GM23338 (cell line): ENCODE measurements around the gene CLEC1A. TPM values are rescaled to one million over a fixed set of nuclear protein-coding genes. Genes with fewer than 3 reads are reported as not detected.

Experiments
- ATAC-seq: fragments of 200-7000 bp; cut with Tn5 transposase; 3 replicates; pipeline ENCODE4 v1.9.1; 2020
- DNase-seq: peaks from one replicate; pipeline ENCODE4 v3.0.0-alpha.2; 2015; ENCODE audit warnings: low spot score
- H2AFZ ChIP-seq: fragments of 200-600 bp; sonication (generic); 2 replicates; pipeline ENCODE4 v1.8.0; 2016; ENCODE audit warnings: antibody characterized with exemption, mild to moderate bottlenecking, moderate library complexity
- H3F3A ChIP-seq: fragments of 200-600 bp; sonication (generic); replicated peaks from 2 replicates; pipeline ENCODE4 v1.8.0; 2017; ENCODE audit warnings: antibody characterized with exemption, mixed run types, low read depth
- H3K27ac ChIP-seq: fragments of 200-600 bp; sonication (generic); 2 replicates; pipeline ENCODE4 v1.6.1; 2016; ENCODE audit warnings: low read depth
- H3K27me3 ChIP-seq: fragments of 200-600 bp; sonication (generic); 2 replicates; pipeline ENCODE4 v1.8.0; 2016; ENCODE audit warnings: mild to moderate bottlenecking, mixed run types, moderate library complexity; ENCODE audit not compliant: insufficient read depth
- H3K36me3 ChIP-seq: fragments of 200-600 bp; sonication (generic); 2 replicates; pipeline ENCODE4 v1.8.0; 2016; ENCODE audit warnings: mild to moderate bottlenecking; ENCODE audit not compliant: insufficient read depth
- H3K4me1 ChIP-seq: fragments of 200-600 bp; sonication (generic); 2 replicates; pipeline ENCODE4 v1.8.0; 2016; ENCODE audit warnings: mild to moderate bottlenecking, moderate library complexity; ENCODE audit not compliant: insufficient read depth
- H3K4me2 ChIP-seq: fragments of 200-600 bp; sonication (generic); 2 replicates; pipeline ENCODE4 v1.7.1; 2017; ENCODE audit warnings: mixed run types
- H3K4me3 ChIP-seq: fragments of 200-600 bp; sonication (generic); 2 replicates; pipeline ENCODE4 v1.6.1; 2016; ENCODE audit warnings: mixed run types
- H3K79me2 ChIP-seq: fragments of 200-600 bp; sonication (generic); replicated peaks from 2 replicates; pipeline ENCODE4 v1.8.0; 2017; ENCODE audit warnings: mild to moderate bottlenecking; ENCODE audit not compliant: insufficient read depth
- H3K9me2 ChIP-seq: fragments of 200-600 bp; sonication (generic); 2 replicates; pipeline ENCODE4 v1.8.0; 2017; ENCODE audit not compliant: insufficient read depth
- H4K20me1 ChIP-seq: fragments of 200-600 bp; sonication (generic); replicated peaks from 2 replicates; pipeline ENCODE4 v1.8.0; 2017; ENCODE audit warnings: mild to moderate bottlenecking; ENCODE audit not compliant: insufficient read depth
- H3K27ac Mint-ChIP-seq: 2 replicates; pipeline ENCODE4 v1.8.0; 2020; ENCODE audit warnings: inconsistent platforms, mild to moderate bottlenecking, moderate library complexity, mixed read lengths
- H3K27me3 Mint-ChIP-seq: 3 replicates; pipeline ENCODE4 v1.8.0; 2022; ENCODE audit warnings: low read depth, mild to moderate bottlenecking, moderate library complexity, mixed read lengths, inconsistent platforms; ENCODE audit not compliant: insufficient read depth, poor library complexity
- H3K36me3 Mint-ChIP-seq: 3 replicates; pipeline ENCODE4 v1.8.0; 2021; ENCODE audit warnings: low read depth, mild to moderate bottlenecking, inconsistent platforms, moderate library complexity, mixed read lengths
- H3K4me1 Mint-ChIP-seq: 3 replicates; pipeline ENCODE4 v1.8.0; 2020; ENCODE audit warnings: mild to moderate bottlenecking, inconsistent platforms, mixed read lengths
- H3K4me3 Mint-ChIP-seq: 3 replicates; pipeline ENCODE4 v1.8.0; 2021; ENCODE audit warnings: moderate library complexity, mild to moderate bottlenecking, inconsistent platforms, mixed read lengths
- H3K9me3 Mint-ChIP-seq: 3 replicates; pipeline ENCODE4 v1.8.0; 2020; ENCODE audit warnings: moderate library complexity, mild to moderate bottlenecking, inconsistent platforms, mixed read lengths
- CREB1 ChIP-seq: fragments of 250-450 bp; sonication (Bioruptor Pico); IDR thresholded peaks from 2 replicates; pipeline ENCODE4 v1.5.0; 2020; ENCODE audit warnings: low read depth, mild to moderate bottlenecking, moderate library complexity
- EZH2 ChIP-seq: fragments of 200-600 bp; sonication (generic); IDR thresholded peaks from one replicate; pipeline ENCODE4 v1.8.0; 2017; ENCODE audit warnings: antibody characterized with exemption, mild to moderate bottlenecking, low read depth; ENCODE audit not compliant: unreplicated experiment
- EZH2phosphoT487 ChIP-seq: fragments of 200-600 bp; sonication (generic); IDR thresholded peaks from one replicate; pipeline ENCODE4 v1.8.1; 2018; ENCODE audit warnings: antibody characterized with exemption; ENCODE audit not compliant: unreplicated experiment
- JUNB ChIP-seq: IDR thresholded peaks from one replicate; pipeline ENCODE4 v1.6.1; 2016; ENCODE audit warnings: antibody characterized with exemption; ENCODE audit not compliant: unreplicated experiment
- NANOG ChIP-seq: IDR thresholded peaks from 2 replicates; pipeline ENCODE4 v1.6.1; 2016; ENCODE audit warnings: antibody characterized with exemption, borderline replicate concordance
- POLR2AphosphoS5 ChIP-seq: IDR thresholded peaks from 2 replicates; pipeline ENCODE4 v1.6.1; 2016; ENCODE audit warnings: antibody characterized with exemption, low read depth
- STAT1 ChIP-seq: IDR thresholded peaks from one replicate; pipeline ENCODE4 v1.6.1; 2016; ENCODE audit warnings: antibody characterized with exemption; ENCODE audit not compliant: unreplicated experiment
- ZNF114 ChIP-seq: fragments of 250-450 bp; sonication (Bioruptor Pico); IDR thresholded peaks from 2 replicates; pipeline ENCODE4 v1.5.0; 2020; ENCODE audit warnings: mild to moderate bottlenecking, moderate library complexity
- ZNF331 ChIP-seq: fragments of 250-450 bp; sonication (Bioruptor Pico); IDR thresholded peaks from 2 replicates; pipeline ENCODE4 v1.5.0; 2020; ENCODE audit warnings: low read depth, mild to moderate bottlenecking, moderate library complexity
- polyA plus RNA-seq: library from polyadenylated mRNA; unstranded; fragments of >200 nt; fragmentation: Nextera tagmentation; extraction: Ambion mirVana; gene quantifications from 2 replicates; pipeline ENCODE4 v1.2.1, GENCODE V29; 2016
- total RNA-seq: library from RNA; depleted of rRNA; stranded (reverse); fragments of >200 nt; shearing (Covaris generic); gene quantifications from 2 replicates; pipeline ENCODE4 v1.2.3, GENCODE V29; 2014
- TF ChIP-seq, protein P1 (sequence below): fragments of 250-450 bp; sonication (Bioruptor Pico); IDR thresholded peaks from 2 replicates; pipeline ENCODE4 v1.5.0; 2020; ENCODE audit warnings: mild to moderate bottlenecking, moderate library complexity
- TF ChIP-seq, protein P2 (sequence below): IDR thresholded peaks from one replicate; pipeline ENCODE4 v1.6.1; 2018; ENCODE audit warnings: antibody characterized with exemption; ENCODE audit not compliant: unreplicated experiment
- TF ChIP-seq, protein P3 (sequence below), 2 experiments: fragments of 200-600 bp in 1 of 2; sonication (generic) in 1 of 2; conservative IDR thresholded peaks; 2 replicates each; pipeline versions ENCODE4 v1.5.1 to v1.6.1; 2016 to 2017; ENCODE audit warnings: antibody characterized with exemption in 2 of 2, low read depth in 2 of 2, mild to moderate bottlenecking in 2 of 2, moderate library complexity in 1 of 2
- TF ChIP-seq, protein P4 (sequence below): IDR thresholded peaks from 2 replicates; pipeline ENCODE4 v1.6.1; 2016; ENCODE audit warnings: antibody characterized with exemption

Gene CLEC1A
- total and polyA plus RNA-seq, 2 experiments from 2014 or later, result 1.1 TPM; not detected in 1

DNA sequence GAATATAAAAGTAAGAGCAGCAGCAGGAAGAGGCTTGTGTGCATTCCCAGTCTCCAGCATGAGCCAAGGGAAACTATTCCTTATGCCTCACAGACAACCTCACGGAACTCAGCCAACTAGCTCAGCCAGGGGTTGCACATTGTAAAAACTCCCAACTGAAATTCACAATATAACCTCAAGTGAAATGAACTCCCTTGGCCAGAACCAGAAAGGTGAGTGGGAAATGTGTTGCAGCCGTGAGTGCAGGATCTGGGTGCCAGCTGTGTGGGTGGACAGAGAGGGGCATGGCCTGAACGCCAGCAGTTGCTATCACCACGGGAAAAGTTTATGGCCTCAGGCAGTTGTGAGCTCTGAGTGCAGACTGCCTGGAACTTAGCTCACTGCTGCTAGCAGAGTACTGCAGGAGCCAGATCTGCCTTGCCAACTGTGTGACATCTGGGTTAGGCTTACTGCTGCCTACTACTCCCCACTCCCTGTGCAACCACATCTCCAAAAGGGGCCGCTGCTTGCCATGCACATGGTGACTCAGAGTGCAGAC, 2.3 kb upstream of the CLEC1A start (continued):
- TF ChIP-seq NANOG, result no peak

DNA sequence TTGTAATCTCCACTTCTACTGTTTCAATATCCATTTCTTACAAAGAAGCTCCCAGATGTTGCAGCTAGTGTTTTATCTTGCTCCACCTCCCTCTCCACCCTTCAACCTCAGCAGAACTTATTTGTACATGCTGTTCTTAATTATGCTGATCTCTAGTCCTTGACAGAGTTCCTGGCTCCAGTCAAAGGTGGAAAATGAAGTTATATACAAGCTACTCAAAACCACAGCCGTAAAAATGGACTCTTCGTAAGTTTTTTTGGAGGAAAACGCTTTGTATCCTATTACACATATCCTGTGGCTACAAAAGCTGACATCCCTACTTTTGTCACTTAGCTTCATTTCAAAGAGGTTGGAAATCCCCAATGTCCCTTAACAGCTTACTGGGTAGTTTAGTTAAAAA, 1.3 kb downstream of the CLEC1A start:
- H3K27me3 Mint-ChIP-seq, result no peaks in the 10 kb centered on the region
- 0 out of 2 replicates have a peak, but pooled peaks cover 4% of the 10 kb centered on the region for H3K4me1 ChIP-seq
- H3K27ac ChIP-seq, result no peak overlapping the region
- no peaks in the 10 kb centered on the region for H3K9me2 ChIP-seq
- H3K4me2 ChIP-seq, result no peak overlapping the region
- H2AFZ ChIP-seq, result no peak overlapping the region
- TF ChIP-seq POLR2AphosphoS5 (no peak), JUNB (no peak), CREB1 (CRISPR knock-in tag) (no peak), ZNF114 (CRISPR knock-in tag) (no peak), EZH2 (no peak), EZH2phosphoT487 (no peak), NANOG (no peak), ZNF331 (CRISPR knock-in tag) (no peak), STAT1 (no peak)
- TF ChIP-seq, protein P1, sequence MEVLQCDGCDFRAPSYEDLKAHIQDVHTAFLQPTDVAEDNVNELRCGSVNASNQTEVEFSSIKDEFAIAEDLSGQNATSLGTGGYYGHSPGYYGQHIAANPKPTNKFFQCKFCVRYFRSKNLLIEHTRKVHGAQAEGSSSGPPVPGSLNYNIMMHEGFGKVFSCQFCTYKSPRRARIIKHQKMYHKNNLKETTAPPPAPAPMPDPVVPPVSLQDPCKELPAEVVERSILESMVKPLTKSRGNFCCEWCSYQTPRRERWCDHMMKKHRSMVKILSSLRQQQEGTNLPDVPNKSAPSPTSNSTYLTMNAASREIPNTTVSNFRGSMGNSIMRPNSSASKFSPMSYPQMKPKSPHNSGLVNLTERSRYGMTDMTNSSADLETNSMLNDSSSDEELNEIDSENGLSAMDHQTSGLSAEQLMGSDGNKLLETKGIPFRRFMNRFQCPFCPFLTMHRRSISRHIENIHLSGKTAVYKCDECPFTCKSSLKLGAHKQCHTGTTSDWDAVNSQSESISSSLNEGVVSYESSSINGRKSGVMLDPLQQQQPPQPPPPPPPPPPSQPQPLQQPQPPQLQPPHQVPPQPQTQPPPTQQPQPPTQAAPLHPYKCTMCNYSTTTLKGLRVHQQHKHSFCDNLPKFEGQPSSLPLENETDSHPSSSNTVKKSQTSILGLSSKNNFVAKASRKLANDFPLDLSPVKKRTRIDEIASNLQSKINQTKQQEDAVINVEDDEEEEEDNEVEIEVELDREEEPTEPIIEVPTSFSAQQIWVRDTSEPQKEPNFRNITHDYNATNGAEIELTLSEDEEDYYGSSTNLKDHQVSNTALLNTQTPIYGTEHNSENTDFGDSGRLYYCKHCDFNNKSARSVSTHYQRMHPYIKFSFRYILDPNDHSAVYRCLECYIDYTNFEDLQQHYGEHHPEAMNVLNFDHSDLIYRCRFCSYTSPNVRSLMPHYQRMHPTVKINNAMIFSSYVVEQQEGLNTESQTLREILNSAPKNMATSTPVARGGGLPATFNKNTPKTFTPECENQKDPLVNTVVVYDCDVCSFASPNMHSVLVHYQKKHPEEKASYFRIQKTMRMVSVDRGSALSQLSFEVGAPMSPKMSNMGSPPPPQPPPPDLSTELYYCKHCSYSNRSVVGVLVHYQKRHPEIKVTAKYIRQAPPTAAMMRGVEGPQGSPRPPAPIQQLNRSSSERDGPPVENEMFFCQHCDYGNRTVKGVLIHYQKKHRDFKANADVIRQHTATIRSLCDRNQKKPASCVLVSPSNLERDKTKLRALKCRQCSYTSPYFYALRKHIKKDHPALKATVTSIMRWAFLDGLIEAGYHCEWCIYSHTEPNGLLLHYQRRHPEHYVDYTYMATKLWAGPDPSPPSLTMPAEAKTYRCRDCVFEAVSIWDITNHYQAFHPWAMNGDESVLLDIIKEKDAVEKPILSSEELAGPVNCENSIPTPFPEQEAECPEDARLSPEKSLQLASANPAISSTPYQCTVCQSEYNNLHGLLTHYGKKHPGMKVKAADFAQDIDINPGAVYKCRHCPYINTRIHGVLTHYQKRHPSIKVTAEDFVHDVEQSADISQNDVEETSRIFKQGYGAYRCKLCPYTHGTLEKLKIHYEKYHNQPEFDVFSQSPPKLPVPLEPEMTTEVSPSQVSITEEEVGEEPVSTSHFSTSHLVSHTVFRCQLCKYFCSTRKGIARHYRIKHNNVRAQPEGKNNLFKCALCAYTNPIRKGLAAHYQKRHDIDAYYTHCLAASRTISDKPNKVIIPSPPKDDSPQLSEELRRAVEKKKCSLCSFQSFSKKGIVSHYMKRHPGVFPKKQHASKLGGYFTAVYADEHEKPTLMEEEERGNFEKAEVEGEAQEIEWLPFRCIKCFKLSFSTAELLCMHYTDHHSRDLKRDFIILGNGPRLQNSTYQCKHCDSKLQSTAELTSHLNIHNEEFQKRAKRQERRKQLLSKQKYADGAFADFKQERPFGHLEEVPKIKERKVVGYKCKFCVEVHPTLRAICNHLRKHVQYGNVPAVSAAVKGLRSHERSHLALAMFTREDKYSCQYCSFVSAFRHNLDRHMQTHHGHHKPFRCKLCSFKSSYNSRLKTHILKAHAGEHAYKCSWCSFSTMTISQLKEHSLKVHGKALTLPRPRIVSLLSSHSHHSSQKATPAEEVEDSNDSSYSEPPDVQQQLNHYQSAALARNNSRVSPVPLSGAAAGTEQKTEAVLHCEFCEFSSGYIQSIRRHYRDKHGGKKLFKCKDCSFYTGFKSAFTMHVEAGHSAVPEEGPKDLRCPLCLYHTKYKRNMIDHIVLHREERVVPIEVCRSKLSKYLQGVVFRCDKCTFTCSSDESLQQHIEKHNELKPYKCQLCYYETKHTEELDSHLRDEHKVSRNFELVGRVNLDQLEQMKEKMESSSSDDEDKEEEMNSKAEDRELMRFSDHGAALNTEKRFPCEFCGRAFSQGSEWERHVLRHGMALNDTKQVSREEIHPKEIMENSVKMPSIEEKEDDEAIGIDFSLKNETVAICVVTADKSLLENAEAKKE (CRISPR knock-in tag), result no peak
- TF ChIP-seq, protein P2, sequence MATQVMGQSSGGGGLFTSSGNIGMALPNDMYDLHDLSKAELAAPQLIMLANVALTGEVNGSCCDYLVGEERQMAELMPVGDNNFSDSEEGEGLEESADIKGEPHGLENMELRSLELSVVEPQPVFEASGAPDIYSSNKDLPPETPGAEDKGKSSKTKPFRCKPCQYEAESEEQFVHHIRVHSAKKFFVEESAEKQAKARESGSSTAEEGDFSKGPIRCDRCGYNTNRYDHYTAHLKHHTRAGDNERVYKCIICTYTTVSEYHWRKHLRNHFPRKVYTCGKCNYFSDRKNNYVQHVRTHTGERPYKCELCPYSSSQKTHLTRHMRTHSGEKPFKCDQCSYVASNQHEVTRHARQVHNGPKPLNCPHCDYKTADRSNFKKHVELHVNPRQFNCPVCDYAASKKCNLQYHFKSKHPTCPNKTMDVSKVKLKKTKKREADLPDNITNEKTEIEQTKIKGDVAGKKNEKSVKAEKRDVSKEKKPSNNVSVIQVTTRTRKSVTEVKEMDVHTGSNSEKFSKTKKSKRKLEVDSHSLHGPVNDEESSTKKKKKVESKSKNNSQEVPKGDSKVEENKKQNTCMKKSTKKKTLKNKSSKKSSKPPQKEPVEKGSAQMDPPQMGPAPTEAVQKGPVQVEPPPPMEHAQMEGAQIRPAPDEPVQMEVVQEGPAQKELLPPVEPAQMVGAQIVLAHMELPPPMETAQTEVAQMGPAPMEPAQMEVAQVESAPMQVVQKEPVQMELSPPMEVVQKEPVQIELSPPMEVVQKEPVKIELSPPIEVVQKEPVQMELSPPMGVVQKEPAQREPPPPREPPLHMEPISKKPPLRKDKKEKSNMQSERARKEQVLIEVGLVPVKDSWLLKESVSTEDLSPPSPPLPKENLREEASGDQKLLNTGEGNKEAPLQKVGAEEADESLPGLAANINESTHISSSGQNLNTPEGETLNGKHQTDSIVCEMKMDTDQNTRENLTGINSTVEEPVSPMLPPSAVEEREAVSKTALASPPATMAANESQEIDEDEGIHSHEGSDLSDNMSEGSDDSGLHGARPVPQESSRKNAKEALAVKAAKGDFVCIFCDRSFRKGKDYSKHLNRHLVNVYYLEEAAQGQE, result no peak
- TF ChIP-seq, protein P3, sequence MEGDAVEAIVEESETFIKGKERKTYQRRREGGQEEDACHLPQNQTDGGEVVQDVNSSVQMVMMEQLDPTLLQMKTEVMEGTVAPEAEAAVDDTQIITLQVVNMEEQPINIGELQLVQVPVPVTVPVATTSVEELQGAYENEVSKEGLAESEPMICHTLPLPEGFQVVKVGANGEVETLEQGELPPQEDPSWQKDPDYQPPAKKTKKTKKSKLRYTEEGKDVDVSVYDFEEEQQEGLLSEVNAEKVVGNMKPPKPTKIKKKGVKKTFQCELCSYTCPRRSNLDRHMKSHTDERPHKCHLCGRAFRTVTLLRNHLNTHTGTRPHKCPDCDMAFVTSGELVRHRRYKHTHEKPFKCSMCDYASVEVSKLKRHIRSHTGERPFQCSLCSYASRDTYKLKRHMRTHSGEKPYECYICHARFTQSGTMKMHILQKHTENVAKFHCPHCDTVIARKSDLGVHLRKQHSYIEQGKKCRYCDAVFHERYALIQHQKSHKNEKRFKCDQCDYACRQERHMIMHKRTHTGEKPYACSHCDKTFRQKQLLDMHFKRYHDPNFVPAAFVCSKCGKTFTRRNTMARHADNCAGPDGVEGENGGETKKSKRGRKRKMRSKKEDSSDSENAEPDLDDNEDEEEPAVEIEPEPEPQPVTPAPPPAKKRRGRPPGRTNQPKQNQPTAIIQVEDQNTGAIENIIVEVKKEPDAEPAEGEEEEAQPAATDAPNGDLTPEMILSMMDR (conservative IDR thresholded peaks at IDR 0.05; ENCODE audit: low read depth in 2 of 2), result no peak
- TF ChIP-seq, protein P4, sequence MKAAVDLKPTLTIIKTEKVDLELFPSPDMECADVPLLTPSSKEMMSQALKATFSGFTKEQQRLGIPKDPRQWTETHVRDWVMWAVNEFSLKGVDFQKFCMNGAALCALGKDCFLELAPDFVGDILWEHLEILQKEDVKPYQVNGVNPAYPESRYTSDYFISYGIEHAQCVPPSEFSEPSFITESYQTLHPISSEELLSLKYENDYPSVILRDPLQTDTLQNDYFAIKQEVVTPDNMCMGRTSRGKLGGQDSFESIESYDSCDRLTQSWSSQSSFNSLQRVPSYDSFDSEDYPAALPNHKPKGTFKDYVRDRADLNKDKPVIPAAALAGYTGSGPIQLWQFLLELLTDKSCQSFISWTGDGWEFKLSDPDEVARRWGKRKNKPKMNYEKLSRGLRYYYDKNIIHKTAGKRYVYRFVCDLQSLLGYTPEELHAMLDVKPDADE, result no peak
- no peaks in the 10 kb centered on the region for H3F3A ChIP-seq
- no peaks in the 10 kb centered on the region for H3K36me3 Mint-ChIP-seq
- no peaks in the 10 kb centered on the region for H4K20me1 ChIP-seq
- no peaks in the 10 kb centered on the region for H3K9me3 Mint-ChIP-seq
- no peak for DNase-seq
- H3K27ac Mint-ChIP-seq, result no peak overlapping the region
- no peak overlapping the region for H3K4me3 Mint-ChIP-seq
- H3K4me3 ChIP-seq, result no peak overlapping the region
- H3K36me3 ChIP-seq, result no peaks in the 10 kb centered on the region
- H3K27me3 ChIP-seq, result no peaks in the 10 kb centered on the region
- H3K79me2 ChIP-seq, result no peaks in the 10 kb centered on the region
- ATAC-seq, result no peak
- H3K4me1 Mint-ChIP-seq, result peaks cover 11% of the 10 kb centered on the region; the same call in 2 of the 3 replicates
